CD4-positive, CD25-positive, alpha-beta regulatory T cell (primary cell): ENCODE results near the gene TAX1BP1. TPM values are rescaled to one million over a fixed set of nuclear protein-coding genes. Genes with fewer than 3 reads are reported as not detected.

Experiments used
- ATAC-seq, 2 donors: fragments of 150-1000 bp; cut with Tn5 transposase; one replicate each; pipeline ENCODE4 v1.10.0; 2021; ENCODE audit warnings: low read depth in 2 of 2, moderate number of reproducible peaks in 2 of 2, moderate library complexity in 1 of 2
- DNase-seq, 3 donors: peaks; one replicate each; pipeline versions ENCODE4 v3.0.0 to v3.0.0-alpha.2; 2012 to 2022; ENCODE audit warnings: mixed read lengths in 1 of 3
- H3K27ac ChIP-seq: one replicate; pipeline ENCODE4 v1.7.0; 2013; ENCODE audit warnings: mild to moderate bottlenecking, low read length; ENCODE audit not compliant: insufficient read depth, poor library complexity, severe bottlenecking
- H3K27me3 ChIP-seq: one replicate; pipeline ENCODE4 v1.7.0; 2013; ENCODE audit warnings: low read length; ENCODE audit not compliant: control insufficient read depth, insufficient read depth
- H3K36me3 ChIP-seq: one replicate; pipeline ENCODE4 v1.7.0; 2013; ENCODE audit warnings: mild to moderate bottlenecking, low read length, moderate library complexity; ENCODE audit not compliant: control insufficient read depth, insufficient read depth
- H3K4me1 ChIP-seq: 2 replicates; pipeline ENCODE4 v1.7.0; 2013; ENCODE audit warnings: mild to moderate bottlenecking, low read length; ENCODE audit not compliant: insufficient read depth, control insufficient read depth, poor library complexity, severe bottlenecking
- H3K4me3 ChIP-seq: one replicate; pipeline ENCODE4 v1.7.0; 2013; ENCODE audit warnings: low read depth, mild to moderate bottlenecking, low read length, moderate library complexity
- H3K9me3 ChIP-seq, 2 experiments: 1 replicate in 1 of 2; 2 replicates in 1 of 2; pipeline ENCODE4 v1.7.0; 2013; ENCODE audit warnings: low read length in 2 of 2, mild to moderate bottlenecking in 1 of 2, moderate library complexity in 1 of 2; ENCODE audit not compliant: control insufficient read depth in 2 of 2
- H3K27ac Mint-ChIP-seq, 3 donors: one replicate each; pipeline ENCODE4 v1.8.0; 2020 to 2022; ENCODE audit warnings: mild to moderate bottlenecking in 3 of 3, mixed read lengths in 3 of 3, moderate library complexity in 2 of 3
- H3K27me3 Mint-ChIP-seq: one replicate; pipeline ENCODE4 v1.8.0; 2022; ENCODE audit warnings: mild to moderate bottlenecking, mixed read lengths
- H3K36me3 Mint-ChIP-seq: one replicate; pipeline ENCODE4 v1.8.0; 2020; ENCODE audit warnings: mixed read lengths
- H3K4me1 Mint-ChIP-seq, 4 donors: one replicate each; pipeline ENCODE4 v1.8.0; 2020 to 2022; ENCODE audit warnings: mixed read lengths in 4 of 4, mild to moderate bottlenecking in 1 of 4
- H3K4me3 Mint-ChIP-seq, 4 donors: one replicate each; pipeline ENCODE4 v1.8.0; 2020 to 2022; ENCODE audit warnings: mild to moderate bottlenecking in 4 of 4, mixed read lengths in 4 of 4, moderate library complexity in 3 of 4
- H3K9me3 Mint-ChIP-seq, 7 donors: one replicate each; pipeline ENCODE4 v1.8.0; 2020 to 2022; ENCODE audit warnings: mixed read lengths in 7 of 7, mild to moderate bottlenecking in 3 of 7, moderate library complexity in 2 of 7
- polyA plus RNA-seq, 4 donors: library from polyadenylated mRNA; unstranded; fragments of 300-500 nt; fragmentation: Illumina TruSeq; gene quantifications; one replicate each; pipeline ENCODE4 v1.2.3, GENCODE V29; 2021
- total RNA-seq: library from RNA; stranded (reverse); gene quantifications from one replicate; pipeline ENCODE4 v1.2.3, GENCODE V29; 2022

The TAX1BP1 gene
- total and polyA plus RNA-seq, 5 donors from 2014 or later = 107 to 159 (median 130) TPM

GRCh38 chr7:27751888-27752660, 12.1 kb downstream of the TAX1BP1 start:
- Mint-ChIP-seq H3K27ac (peak overlapping the region in 1 of 3 donors; percentile 50), H3K36me3 (peaks cover 48% of the 10 kb centered on the region), H3K4me1 (peaks cover 54 to 70% (median 64%) of the 10 kb centered on the region in 4 donors), H3K4me3 (no peak overlapping the region), H3K27me3 (no peaks in the 10 kb centered on the region), H3K9me3 (no peaks in the 10 kb centered on the region)
- no peaks in the 10 kb centered on the region for H3K9me3 ChIP-seq
- H3K4me1 ChIP-seq = peaks cover 5% of the 10 kb centered on the region
- H3K4me3 ChIP-seq = no peak overlapping the region
- H3K27me3 ChIP-seq = no peaks in the 10 kb centered on the region
- no peak for ATAC-seq
- peaks cover 64% of the 10 kb centered on the region for H3K36me3 ChIP-seq
- no peak for DNase-seq
- H3K27ac ChIP-seq = no peak overlapping the region

DNA sequence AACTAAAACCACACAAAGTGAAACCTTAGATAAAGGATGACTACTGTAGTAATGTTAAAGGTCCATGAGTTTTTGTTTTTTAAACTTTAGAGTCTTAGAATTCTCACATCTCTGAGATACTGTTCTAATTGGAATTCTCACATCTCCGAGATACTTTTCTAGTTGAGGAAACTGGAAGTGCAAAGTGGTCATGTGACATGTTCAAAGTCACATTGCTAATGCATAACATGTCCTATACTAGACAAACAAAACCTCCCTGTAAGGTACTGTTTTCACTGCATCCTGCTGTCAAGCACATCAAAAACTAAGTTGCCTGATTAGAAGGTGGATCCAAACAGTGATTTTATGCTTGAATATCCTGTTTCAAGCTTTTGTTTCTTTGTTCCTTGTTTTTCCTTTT, 13.9 kb downstream of the TAX1BP1 start:
- no peaks in the 10 kb centered on the region for H3K9me3 ChIP-seq
- H3K36me3 ChIP-seq = peaks cover 71% of the 10 kb centered on the region
- no peaks in the 10 kb centered on the region for H3K27me3 ChIP-seq
- ATAC-seq = no peak
- peaks cover 54% of the 10 kb centered on the region for H3K36me3 Mint-ChIP-seq
- no peak for DNase-seq
- no peak overlapping the region for H3K4me3 ChIP-seq
- H3K4me3 Mint-ChIP-seq = no peak overlapping the region
- H3K4me1 ChIP-seq = no peaks in the 10 kb centered on the region
- no peak overlapping the region for H3K27ac Mint-ChIP-seq
- H3K27me3 Mint-ChIP-seq = no peaks in the 10 kb centered on the region
- peaks cover 55 to 66% (median 60%) of the 10 kb centered on the region in 4 donors for H3K4me1 Mint-ChIP-seq
- no peaks in the 10 kb centered on the region for H3K9me3 Mint-ChIP-seq
- H3K27ac ChIP-seq = no peak overlapping the region

DNA sequence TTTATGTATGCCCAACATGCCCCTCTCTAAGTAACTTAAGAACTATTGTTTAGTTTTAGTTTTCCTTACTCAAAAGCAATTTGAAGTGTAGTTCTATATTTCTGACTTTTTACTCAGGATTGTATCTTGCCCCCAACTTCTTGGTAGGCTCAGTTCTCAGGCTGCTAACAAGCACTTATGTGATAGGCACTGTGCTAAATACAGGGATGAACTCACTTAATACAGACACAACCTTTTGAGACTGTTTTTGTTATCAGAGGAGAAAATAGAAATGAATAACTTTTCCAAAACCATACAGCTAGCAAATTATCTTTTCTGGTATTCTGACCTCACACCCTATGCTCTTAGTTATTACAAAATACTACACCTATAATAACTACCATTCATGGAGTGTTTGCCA, 16.3 kb downstream of the TAX1BP1 start:
- H3K4me3 Mint-ChIP-seq = no peak overlapping the region
- H3K4me1 Mint-ChIP-seq = peaks cover 43 to 59% (median 49%) of the 10 kb centered on the region in 4 donors

GRCh38 chr7:27759491-27759890, 19.5 kb downstream of the TAX1BP1 start:
- ATAC-seq (no peak), DNase-seq (no peak)
- H3K4me1 ChIP-seq = peaks cover 5% of the 10 kb centered on the region
- H3K4me3 ChIP-seq = no peak overlapping the region
- Mint-ChIP-seq H3K4me3 (no peak overlapping the region), H3K27ac (no peak overlapping the region), H3K27me3 (no peaks in the 10 kb centered on the region), H3K36me3 (peaks cover 45% of the 10 kb centered on the region), H3K4me1 (peaks cover 37 to 64% (median 47%) of the 10 kb centered on the region in 4 donors), H3K9me3 (peaks cover 0 to 9% (median 0%) of the 10 kb centered on the region in 7 donors)
- H3K27ac ChIP-seq = no peak overlapping the region
- H3K27me3 ChIP-seq = no peaks in the 10 kb centered on the region
- peaks cover 47% of the 10 kb centered on the region for H3K36me3 ChIP-seq
- H3K9me3 ChIP-seq = no peaks in the 10 kb centered on the region

More for the DNA sequence above, 16.3 kb downstream of the TAX1BP1 start:
- no peak for ATAC-seq
- peaks cover 62% of the 10 kb centered on the region for H3K36me3 ChIP-seq
- peak overlapping the region in 1 of 3 donors; percentile 17 for H3K27ac Mint-ChIP-seq
- peaks cover 0 to 2% (median 0%) of the 10 kb centered on the region in 7 donors for H3K9me3 Mint-ChIP-seq
- DNase-seq = no peak
- H3K4me3 ChIP-seq = no peak overlapping the region
- no peaks in the 10 kb centered on the region for H3K27me3 Mint-ChIP-seq
- no peaks in the 10 kb centered on the region for H3K4me1 ChIP-seq
- no peak overlapping the region for H3K27ac ChIP-seq
- no peaks in the 10 kb centered on the region for H3K27me3 ChIP-seq
- peaks cover 42% of the 10 kb centered on the region for H3K36me3 Mint-ChIP-seq
- no peaks in the 10 kb centered on the region for H3K9me3 ChIP-seq

- H3K36me3 Mint-ChIP-seq = peaks cover 45% of the 10 kb centered on the region
- H3K36me3 ChIP-seq = peaks cover 41% of the 10 kb centered on the region
- DNase-seq = no peak
Measured at GRCh38 chr7:27762062-27762461, 22.1 kb downstream of the TAX1BP1 start.

GRCh38 chr7:27763983-27764508, 24.1 kb downstream of the TAX1BP1 start:
- Histone ChIP-seq H3K27ac (no peak overlapping the region), H3K27me3 (no peaks in the 10 kb centered on the region), H3K36me3 (peaks cover 32% of the 10 kb centered on the region), H3K9me3 (no peaks in the 10 kb centered on the region), H3K4me3 (no peak overlapping the region), H3K4me1 (peaks cover 5% of the 10 kb centered on the region)
- DNase-seq (no peak), ATAC-seq (no peak)
- no peak overlapping the region for H3K4me3 Mint-ChIP-seq
- H3K27ac Mint-ChIP-seq = no peak overlapping the region
- H3K4me1 Mint-ChIP-seq = peaks cover 21 to 46% (median 26%) of the 10 kb centered on the region in 4 donors
- peaks cover 33% of the 10 kb centered on the region for H3K36me3 Mint-ChIP-seq
- peaks cover 0 to 9% (median 0%) of the 10 kb centered on the region in 7 donors for H3K9me3 Mint-ChIP-seq
- no peaks in the 10 kb centered on the region for H3K27me3 Mint-ChIP-seq

More at GRCh38 chr7:27762062-27762461, 22.1 kb downstream of the TAX1BP1 start:
- no peaks in the 10 kb centered on the region for H3K27me3 ChIP-seq
- peaks cover 5% of the 10 kb centered on the region for H3K4me1 ChIP-seq
- H3K27ac ChIP-seq = no peak overlapping the region
- no peak overlapping the region for H3K27ac Mint-ChIP-seq
- no peaks in the 10 kb centered on the region for H3K27me3 Mint-ChIP-seq
- peaks cover 17 to 50% (median 31%) of the 10 kb centered on the region in 4 donors for H3K4me1 Mint-ChIP-seq
- H3K9me3 ChIP-seq = no peaks in the 10 kb centered on the region
- no peak for ATAC-seq
- no peak overlapping the region for H3K4me3 ChIP-seq
- no peak overlapping the region for H3K4me3 Mint-ChIP-seq
- H3K9me3 Mint-ChIP-seq = peaks cover 0 to 9% (median 0%) of the 10 kb centered on the region in 7 donors

DNA sequence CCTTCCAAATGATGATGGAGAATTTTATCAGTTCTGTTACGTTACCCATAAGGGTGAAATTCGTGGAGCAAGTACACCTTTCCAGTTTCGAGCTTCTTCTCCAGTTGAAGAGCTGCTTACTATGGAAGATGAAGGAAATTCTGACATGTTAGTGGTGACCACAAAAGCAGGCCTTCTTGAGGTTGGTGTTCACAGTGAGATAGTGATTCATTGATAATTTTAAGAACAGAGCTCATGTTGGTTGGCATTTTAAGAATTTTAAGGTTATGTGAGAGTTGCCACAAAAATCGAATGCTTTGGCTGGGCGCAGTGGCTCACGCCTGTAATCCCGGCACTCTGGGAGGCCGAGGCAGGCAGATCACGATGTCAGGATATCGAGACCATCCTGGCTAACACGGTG, 25.9 kb downstream of the TAX1BP1 start:
- Mint-ChIP-seq H3K4me3 (peak overlapping the region in 1 of 4 donors; percentile 35), H3K9me3 (peaks cover 0 to 9% (median 0%) of the 10 kb centered on the region in 7 donors), H3K36me3 (peaks cover 38% of the 10 kb centered on the region), H3K27ac (no peak overlapping the region), H3K27me3 (no peaks in the 10 kb centered on the region), H3K4me1 (peaks cover 21 to 50% (median 32%) of the 10 kb centered on the region in 4 donors)
- Histone ChIP-seq H3K27ac (no peak overlapping the region), H3K4me1 (peaks cover 5% of the 10 kb centered on the region), H3K4me3 (no peak overlapping the region), H3K9me3 (no peaks in the 10 kb centered on the region), H3K36me3 (peaks cover 34% of the 10 kb centered on the region), H3K27me3 (no peaks in the 10 kb centered on the region)
- DNase-seq = no peak
- ATAC-seq = no peak
